Activated CD4-positive, alpha-beta T cell treated with anti-CD3 and anti-CD28 coated beads, Interleukin-2, amount 50 U/mL, for 16 hours (primary cell): ENCODE results near the gene MGAM2.
A peak's percentile ranks its signal among the peaks of the same experiment; 100 is the strongest.

ENCODE experiments used
- DNase-seq: peaks from one replicate; pipeline ENCODE4 v3.0.0-alpha.2; 2020

The MGAM2 gene

GRCh38 chr7:142180426-142180825 is 68.9 kb downstream of the MGAM2 start:
- no peak for DNase-seq

GRCh38 chr7:142181211-142181610 is 69.7 kb downstream of the MGAM2 start:
- no peak for DNase-seq

- DNase-seq = no peak
Measured at GRCh38 chr7:142181966-142182365, 70.4 kb downstream of the MGAM2 start.

- DNase-seq = no peak
Measured at GRCh38 chr7:142185069-142185468, 73.6 kb downstream of the MGAM2 start.

GRCh38 chr7:142185801-142186200 is 74.3 kb downstream of the MGAM2 start:
- DNase-seq = no peak

GRCh38 chr7:142188154-142188553 is 76.6 kb downstream of the MGAM2 start:
- DNase-seq = peak; percentile 1

- DNase-seq = no peak
Measured at GRCh38 chr7:142188846-142189245, 77.3 kb downstream of the MGAM2 start.

GRCh38 chr7:142194201-142194600 is 82.7 kb downstream of the MGAM2 start:
- no peak for DNase-seq

GRCh38 chr7:142196066-142196840 is 84.7 kb downstream of the MGAM2 start:
- no peak for DNase-seq

- DNase-seq = no peak
Measured at GRCh38 chr7:142200206-142200605, 88.7 kb downstream of the MGAM2 start.

GRCh38 chr7:142228537-142229104 is 117.1 kb downstream of the MGAM2 start:
- no peak for DNase-seq

- no peak for DNase-seq
Measured at GRCh38 chr7:142231716-142232115, 120.2 kb downstream of the MGAM2 start.

GRCh38 chr7:142240546-142240945 is 129.0 kb downstream of the MGAM2 start:
- no peak for DNase-seq

GRCh38 chr7:142243823-142244222 is 132.3 kb downstream of the MGAM2 start:
- DNase-seq = no peak

- DNase-seq = no peak
Measured at GRCh38 chr7:142248166-142249160, 136.9 kb downstream of the MGAM2 start.

- DNase-seq = no peak
Measured at GRCh38 chr7:142249918-142250317, 138.4 kb downstream of the MGAM2 start.

GRCh38 chr7:142250705-142251104 is 139.2 kb downstream of the MGAM2 start:
- no peak for DNase-seq

GRCh38 chr7:142257958-142258357 is 146.4 kb downstream of the MGAM2 start, which contains the start of gene PRSS58:
Gene PRSS58, minus strand, starts transcription at chr7:142258058. Its CDS starts 351 bp downstream, at chr7:142257707.
- DNase-seq = no peak

GRCh38 chr7:142263598-142264380 is 152.3 kb downstream of the MGAM2 start:
- no peak for DNase-seq
